ENCODE data around the gene P4HB.

Gene P4HB

GRCh38 chr17:81905424-81905875 lies 45.1 kb upstream of the P4HB start:
- no peak for TF ChIP-seq CTCF (IDR thresholded peaks at IDR 0.05; ENCODE audit: low read depth, low read length)
- DNase-seq (ENCODE audit: extremely low read depth, low read depth), result no peak

GRCh38 chr17:81904600-81905423 lies 44.5 kb upstream of the P4HB start:
- DNase-seq (ENCODE audit: extremely low read depth, low read depth), result no peak
- TF ChIP-seq CTCF (IDR thresholded peaks at IDR 0.05; ENCODE audit: low read depth, low read length), result no peak

GRCh38 chr17:81903896-81904599 lies 43.7 kb upstream of the P4HB start:
- no peak for DNase-seq (ENCODE audit: extremely low read depth, low read depth)
- no peak for TF ChIP-seq CTCF (IDR thresholded peaks at IDR 0.05; ENCODE audit: low read depth, low read length)

GRCh38 chr17:81903415-81903831 lies 43.1 kb upstream of the P4HB start:
- TF ChIP-seq CTCF (IDR thresholded peaks at IDR 0.05; ENCODE audit: low read depth, low read length), result no peak
- no peak for DNase-seq (ENCODE audit: extremely low read depth, low read depth)

- DNase-seq (ENCODE audit: extremely low read depth, low read depth), result no peak
These were observed 42.5 kb upstream of the P4HB start for GRCh38 chr17:81902653-81903414.

GRCh38 chr17:81902023-81902652 lies 41.8 kb upstream of the P4HB start, which contains the start of gene NPB:
Gene NPB, plus strand, starts transcription at chr17:81902238. Its CDS starts 40 bp downstream, at chr17:81902278.
- TF ChIP-seq CTCF (IDR thresholded peaks at IDR 0.05; ENCODE audit: low read depth, low read length), result no peak
- no peak for DNase-seq (ENCODE audit: extremely low read depth, low read depth)

More at GRCh38 chr17:81902653-81903414, 42.5 kb upstream of the P4HB start:
- TF ChIP-seq CTCF (IDR thresholded peaks at IDR 0.05; ENCODE audit: low read depth, low read length), result no peak
